Measurements from ENCODE around the gene METTL23. TPM values are rescaled to one million over a fixed set of nuclear protein-coding genes. Genes with fewer than 3 reads are reported as not detected.

METTL23 gene
- polyA plus RNA-seq, 1 donor from 2014 or later: 59.8 TPM

- Histone ChIP-seq H3K4me3 (ENCODE audit: low read length) (peak overlapping the region; percentile 93), H3F3A (ENCODE audit: insufficient read depth, low read length, poor library complexity, severe bottlenecking) (no peaks in the 10 kb centered on the region), H3K36me3 (ENCODE audit: insufficient read depth, low read length) (peaks cover 24% of the 10 kb centered on the region), H3K9me3 (ENCODE audit: low read length) (no peaks in the 10 kb centered on the region), H3K4me2 (ENCODE audit: low read length) (no peak overlapping the region), H3K79me2 (replicated peaks; ENCODE audit: insufficient read depth, low read length) (peaks cover 22% of the 10 kb centered on the region), H3K27ac (ENCODE audit: low read length) (no peak overlapping the region), H4K20me1 (ENCODE audit: insufficient read depth) (peaks cover 3% of the 10 kb centered on the region), H3K9ac (ENCODE audit: low read length) (no peak overlapping the region), H3K9me2 (ENCODE audit: insufficient read depth, low read length) (no peaks in the 10 kb centered on the region), H2AFZ (ENCODE audit: low read depth, low read length) (no peak overlapping the region), H3K27me3 (ENCODE audit: insufficient read depth, low read depth, low read length) (no peaks in the 10 kb centered on the region)
- no peak for TF ChIP-seq EZH2 (IDR thresholded peaks at IDR 0.05; ENCODE audit: borderline replicate concordance, insufficient read depth, low read length, poor library complexity, severe bottlenecking)
- no peak for TF ChIP-seq MXI1 (conservative IDR thresholded peaks at IDR 0.05; ENCODE audit: poor library complexity, severe bottlenecking)
- TF ChIP-seq SMC3 (conservative IDR thresholded peaks at IDR 0.05; ENCODE audit: poor library complexity): no peak
- no peak for TF ChIP-seq TAF1 (IDR thresholded peaks at IDR 0.05; ENCODE audit: low read depth)
- TF ChIP-seq EP300 (conservative IDR thresholded peaks at IDR 0.05; ENCODE audit: poor library complexity, severe bottlenecking): no peak
- no peak for TF ChIP-seq CTCF (IDR thresholded peaks at IDR 0.05; ENCODE audit: poor library complexity, severe bottlenecking)
- TF ChIP-seq POLR2AphosphoS5 (IDR thresholded peaks at IDR 0.05): no peak
- no peak for TF ChIP-seq RAD21 (conservative IDR thresholded peaks at IDR 0.05)
- TF ChIP-seq REST (IDR thresholded peaks at IDR 0.05; ENCODE audit: borderline replicate concordance): no peak
Observed at GRCh38 chr17:76740329-76741118, 13.9 kb downstream of the METTL23 start.

GRCh38 chr17:76742958-76743357 lies 16.3 kb downstream of the METTL23 start:
- Histone ChIP-seq H3K27ac (ENCODE audit: low read length) (no peak overlapping the region), H3K4me3 (ENCODE audit: low read length) (no peak overlapping the region), H3K4me2 (ENCODE audit: low read length) (no peak overlapping the region), H3K9me2 (ENCODE audit: insufficient read depth, low read length) (no peaks in the 10 kb centered on the region), H3K79me2 (replicated peaks; ENCODE audit: insufficient read depth, low read length) (peaks cover 15% of the 10 kb centered on the region), H3K9ac (ENCODE audit: low read length) (no peak overlapping the region), H2AFZ (ENCODE audit: low read depth, low read length) (no peak overlapping the region), H4K20me1 (ENCODE audit: insufficient read depth) (no peaks in the 10 kb centered on the region), H3F3A (ENCODE audit: insufficient read depth, low read length, poor library complexity, severe bottlenecking) (no peaks in the 10 kb centered on the region), H3K9me3 (ENCODE audit: low read length) (no peaks in the 10 kb centered on the region), H3K36me3 (ENCODE audit: insufficient read depth, low read length) (peaks cover 24% of the 10 kb centered on the region), H3K27me3 (ENCODE audit: insufficient read depth, low read depth, low read length) (no peaks in the 10 kb centered on the region)
- no peak for TF ChIP-seq RAD21 (conservative IDR thresholded peaks at IDR 0.05)
- TF ChIP-seq POLR2AphosphoS5 (IDR thresholded peaks at IDR 0.05): no peak
